ENCODE results near the gene PPIP5K2.

Gene PPIP5K2

GRCh38 chr5:103108086-103108485 is 12.0 kb upstream of the PPIP5K2 start:
- Histone ChIP-seq H3K27me3 (ENCODE audit: insufficient read depth, low read depth) (no peaks in the 10 kb centered on the region), H3K4me3 (IDR thresholded peaks at IDR 0.05; ENCODE audit: insufficient read depth, low read depth, low read length) (no peak overlapping the region), H3K4me1 (ENCODE audit: low read depth, poor library complexity, severe bottlenecking) (no peaks in the 10 kb centered on the region), H3K27ac (no peak overlapping the region), H2AFZ (ENCODE audit: low read depth) (no peak overlapping the region), H4K20me1 (ENCODE audit: insufficient read depth) (no peaks in the 10 kb centered on the region), H3K4me2 (no peak overlapping the region), H3K9ac (no peak overlapping the region), H3K36me3 (ENCODE audit: insufficient read depth) (0 out of 2 replicates have a peak, but pooled peaks cover 2% of the 10 kb centered on the region), H3K79me2 (ENCODE audit: insufficient read depth, low read depth) (no peaks in the 10 kb centered on the region)
- TF ChIP-seq CTCF (conservative IDR thresholded peaks at IDR 0.05; ENCODE audit: low read depth, low read length) = no peak

- H3K4me3 ChIP-seq (IDR thresholded peaks at IDR 0.05; ENCODE audit: insufficient read depth, low read depth, low read length) = no peak overlapping the region
- H3K27me3 ChIP-seq (ENCODE audit: insufficient read depth, low read depth) = no peaks in the 10 kb centered on the region
- H3K4me2 ChIP-seq = no peak overlapping the region
- no peaks in the 10 kb centered on the region for H3K4me1 ChIP-seq (ENCODE audit: low read depth, poor library complexity, severe bottlenecking)
- no peaks in the 10 kb centered on the region for H4K20me1 ChIP-seq (ENCODE audit: insufficient read depth)
- no peak overlapping the region for H3K27ac ChIP-seq
- H3K79me2 ChIP-seq (ENCODE audit: insufficient read depth, low read depth) = no peaks in the 10 kb centered on the region
- no peak overlapping the region for H3K9ac ChIP-seq
- 0 out of 2 replicates have a peak, but pooled peaks cover 2% of the 10 kb centered on the region for H3K36me3 ChIP-seq (ENCODE audit: insufficient read depth)
- no peak for TF ChIP-seq CTCF (conservative IDR thresholded peaks at IDR 0.05; ENCODE audit: low read depth, low read length)
- H2AFZ ChIP-seq (ENCODE audit: low read depth) = no peak overlapping the region
Observed at GRCh38 chr5:103109277-103109676, 10.8 kb upstream of the PPIP5K2 start.

DNA sequence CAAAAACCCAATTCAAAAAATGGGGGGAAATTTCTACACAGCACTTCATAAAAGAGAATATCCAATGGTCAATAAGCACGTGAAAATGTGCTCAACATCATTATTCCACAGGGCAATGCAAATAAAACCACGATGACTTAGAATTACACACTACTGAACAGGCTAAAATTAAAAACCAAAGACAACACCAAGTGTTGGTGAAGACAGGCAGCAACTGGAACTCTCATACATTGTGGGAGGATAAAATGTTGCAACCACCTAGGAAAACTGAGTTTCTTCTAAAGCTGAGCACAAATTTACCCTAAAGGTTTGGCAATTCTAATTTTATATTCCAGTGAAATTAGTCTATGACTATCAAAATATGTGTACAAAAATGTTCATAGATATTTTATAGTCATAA is 9.7 kb upstream of the PPIP5K2 start:
- Histone ChIP-seq H3K4me2 (no peak overlapping the region), H4K20me1 (ENCODE audit: insufficient read depth) (no peaks in the 10 kb centered on the region), H3K9ac (no peak overlapping the region), H3K36me3 (ENCODE audit: insufficient read depth) (0 out of 2 replicates have a peak, but pooled peaks cover 2% of the 10 kb centered on the region), H3K27ac (no peak overlapping the region), H3K79me2 (ENCODE audit: insufficient read depth, low read depth) (no peaks in the 10 kb centered on the region), H3K4me1 (ENCODE audit: low read depth, poor library complexity, severe bottlenecking) (no peaks in the 10 kb centered on the region), H3K27me3 (ENCODE audit: insufficient read depth, low read depth) (no peaks in the 10 kb centered on the region), H3K4me3 (IDR thresholded peaks at IDR 0.05; ENCODE audit: insufficient read depth, low read depth, low read length) (no peak overlapping the region), H2AFZ (ENCODE audit: low read depth) (no peak overlapping the region)
- TF ChIP-seq CTCF (conservative IDR thresholded peaks at IDR 0.05; ENCODE audit: low read depth, low read length) = no peak

GRCh38 chr5:103111468-103111867 is 8.6 kb upstream of the PPIP5K2 start:
- Histone ChIP-seq H3K27me3 (ENCODE audit: insufficient read depth, low read depth) (no peaks in the 10 kb centered on the region), H3K4me2 (no peak overlapping the region), H3K4me1 (ENCODE audit: low read depth, poor library complexity, severe bottlenecking) (no peaks in the 10 kb centered on the region), H4K20me1 (ENCODE audit: insufficient read depth) (no peaks in the 10 kb centered on the region), H3K9ac (no peak overlapping the region), H3K4me3 (IDR thresholded peaks at IDR 0.05; ENCODE audit: insufficient read depth, low read depth, low read length) (no peak overlapping the region), H2AFZ (ENCODE audit: low read depth) (no peak overlapping the region), H3K36me3 (ENCODE audit: insufficient read depth) (0 out of 2 replicates have a peak, but pooled peaks cover 2% of the 10 kb centered on the region), H3K27ac (no peak overlapping the region), H3K79me2 (ENCODE audit: insufficient read depth, low read depth) (no peaks in the 10 kb centered on the region; the same call in 1 of the 2 replicates)
- TF ChIP-seq CTCF (conservative IDR thresholded peaks at IDR 0.05; ENCODE audit: low read depth, low read length) = no peak

Data from KMS-11 (cell line).